Vagina (tissue), 2 donors: ENCODE measurements around the gene PDE2A.

Source experiments
- CTCF ChIP-seq, 3 experiments: fragments of 450-650 bp in 2 of 3; fragments of 200-600 bp in 1 of 3; sonication (generic) in 1 of 3; IDR thresholded peaks; one replicate each; pipeline ENCODE4 v1.5.1; 2017 to 2019; ENCODE audit warnings: antibody characterized with exemption in 3 of 3, mild to moderate bottlenecking in 2 of 3, moderate library complexity in 2 of 3
- POLR2AphosphoS5 ChIP-seq, 2 donors: sonication (generic); formaldehyde crosslinking; IDR thresholded peaks; one replicate each; pipeline ENCODE4 v1.9.0; 2017; ENCODE audit warnings: antibody characterized with exemption in 2 of 2, mild to moderate bottlenecking in 2 of 2, low read depth in 1 of 2; ENCODE audit not compliant: insufficient read depth in 1 of 2

DNA sequence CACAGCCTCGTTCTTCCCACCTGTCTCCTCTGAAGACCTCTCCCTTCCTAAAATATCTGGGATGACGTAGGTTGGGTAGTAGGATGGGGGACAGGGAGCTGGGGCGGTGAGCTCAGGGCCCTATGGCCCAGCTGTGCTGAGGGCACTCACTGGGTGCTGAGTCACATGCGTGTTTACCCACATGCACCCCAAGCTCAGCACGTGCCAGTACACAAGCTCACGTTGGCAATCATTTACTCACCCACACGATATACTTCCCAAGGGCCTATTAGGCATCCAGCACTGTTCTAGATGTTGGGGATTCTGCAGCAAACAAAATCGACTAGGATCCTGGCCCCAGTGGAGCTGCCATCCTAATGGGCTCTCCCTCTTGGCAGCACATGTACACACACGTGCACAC is 49.3 kb upstream of the PDE2A start:
- TF ChIP-seq CTCF (IDR thresholded peaks at IDR 0.05) (no peak), POLR2AphosphoS5 (IDR thresholded peaks at IDR 0.05; ENCODE audit: insufficient read depth in 1 of 2, low read depth in 1 of 2) (no peak)
